Glomerular visceral epithelial cell (primary cell): Measurements from ENCODE around the gene MLLT10.

Experiments
- DNase-seq: peaks from one replicate; pipeline ENCODE4 v3.0.0-alpha.2; 2016; ENCODE audit errors: extremely low spot score

MLLT10 gene

DNA sequence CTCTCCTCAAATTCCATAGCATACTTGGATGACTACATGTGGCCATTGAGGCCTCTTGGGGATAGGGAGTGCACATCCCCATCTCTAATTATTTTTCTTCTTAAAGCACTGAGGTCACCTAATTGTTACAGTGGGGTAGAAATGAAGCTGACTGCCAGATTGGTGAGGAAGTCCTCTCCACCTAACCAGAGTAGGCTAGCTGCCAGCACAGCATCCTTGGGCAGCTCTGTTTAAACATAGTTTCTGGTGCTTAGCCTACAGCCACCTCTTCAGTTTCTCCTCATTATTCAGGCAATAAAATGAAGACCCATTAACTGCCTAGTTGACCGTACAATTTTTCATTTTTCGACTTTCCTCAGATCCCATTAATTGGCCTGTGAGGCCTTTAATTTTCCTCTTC lies 104.6 kb downstream of the MLLT10 start:
- DNase-seq, result no peak

DNA sequence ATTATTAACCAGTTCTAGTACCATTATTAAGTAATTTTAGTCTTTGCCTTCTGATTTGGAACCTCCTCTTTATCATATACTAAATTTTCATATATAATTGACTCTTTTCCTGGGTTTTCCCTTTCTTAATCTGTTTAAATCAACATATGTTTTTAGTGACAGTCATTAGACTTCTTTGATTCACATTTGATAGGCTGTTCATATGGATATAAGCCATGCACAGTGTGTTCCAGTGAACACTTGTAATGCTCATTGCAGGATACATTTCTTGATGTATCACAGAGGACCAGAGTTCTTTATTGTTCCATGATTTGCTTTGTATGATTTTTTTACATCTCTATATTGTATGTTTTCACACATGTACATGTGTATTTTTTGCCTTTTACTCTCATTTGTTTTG lies 114.0 kb downstream of the MLLT10 start:
- DNase-seq, result no peak

DNA sequence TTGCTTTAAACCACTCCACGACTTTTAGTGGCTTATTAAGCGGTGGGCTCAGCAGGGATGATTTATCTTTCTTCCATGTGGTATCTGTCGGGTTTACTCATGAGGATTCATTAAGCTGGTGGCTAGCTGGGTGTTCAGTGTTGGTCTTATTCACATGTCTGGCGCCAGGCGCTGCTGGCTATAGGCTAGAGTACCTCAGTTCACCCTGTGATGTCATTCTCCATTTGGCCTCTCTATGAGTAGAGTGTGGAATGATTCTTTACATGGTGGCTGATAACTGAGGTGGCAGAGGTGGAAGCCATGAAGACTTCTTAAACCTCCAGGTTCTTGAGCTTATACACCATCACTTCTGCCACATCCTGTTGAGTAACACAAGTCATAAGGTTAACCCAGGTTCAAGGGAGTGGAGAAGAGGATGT lies 115.4 kb downstream of the MLLT10 start:
- DNase-seq, result no peak

DNA sequence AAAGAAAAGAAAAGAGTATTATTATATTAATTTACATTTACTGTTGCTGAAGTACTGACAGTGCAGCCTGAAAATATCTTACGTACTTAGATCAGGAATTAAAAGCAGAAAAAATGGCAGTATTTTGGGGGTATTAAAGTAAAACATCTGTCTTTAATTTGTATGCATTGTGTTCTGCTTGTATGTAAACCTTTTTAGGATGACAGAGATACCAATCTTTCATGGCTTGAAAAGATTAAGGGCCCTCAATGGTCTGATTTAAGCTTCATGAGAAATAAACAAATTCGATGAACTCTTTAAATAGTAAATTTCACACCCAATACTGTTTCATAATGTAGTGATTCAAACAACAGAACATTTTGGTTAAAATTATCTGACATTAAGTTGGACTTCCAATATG lies 116.3 kb downstream of the MLLT10 start:
- no peak for DNase-seq

DNA sequence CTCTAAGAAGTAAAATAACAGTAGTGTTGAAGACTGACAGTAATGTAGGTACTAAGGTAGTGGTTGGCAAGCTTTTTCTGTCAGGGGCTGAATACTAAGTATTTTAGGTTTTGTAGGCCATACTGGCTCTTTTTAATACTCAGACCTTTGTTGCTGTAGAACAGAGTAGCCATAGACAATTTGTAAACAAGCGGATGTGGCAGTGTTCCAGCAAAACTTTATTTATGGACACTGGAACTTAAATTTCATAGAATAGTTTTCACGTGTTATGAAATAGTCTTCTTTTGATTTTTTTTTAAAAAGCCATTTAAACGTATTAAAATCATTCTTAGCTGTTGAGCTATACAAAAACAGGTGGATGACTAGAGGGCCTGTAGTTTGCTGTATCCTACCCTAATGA lies 121.2 kb downstream of the MLLT10 start:
- DNase-seq, result no peak

DNA sequence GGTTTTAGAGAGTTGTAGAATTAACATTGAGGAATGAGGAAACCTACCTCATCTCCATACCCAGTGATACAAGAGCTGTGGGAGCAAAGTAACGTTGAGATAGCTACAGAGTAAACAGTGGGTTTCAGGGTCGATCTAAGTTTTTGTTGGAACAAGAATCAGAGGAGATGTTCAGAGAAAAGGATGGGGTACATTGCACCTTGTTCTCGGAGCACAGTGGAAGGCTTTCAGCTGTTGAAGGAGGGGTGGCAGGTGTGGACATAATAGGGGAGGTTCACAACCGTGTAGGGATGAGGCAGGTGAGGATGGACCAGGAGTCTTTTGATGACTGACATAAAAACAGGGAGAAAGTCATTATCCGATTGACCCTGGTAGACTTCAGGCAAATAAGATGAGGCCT lies 121.7 kb downstream of the MLLT10 start:
- DNase-seq, result no peak

DNA sequence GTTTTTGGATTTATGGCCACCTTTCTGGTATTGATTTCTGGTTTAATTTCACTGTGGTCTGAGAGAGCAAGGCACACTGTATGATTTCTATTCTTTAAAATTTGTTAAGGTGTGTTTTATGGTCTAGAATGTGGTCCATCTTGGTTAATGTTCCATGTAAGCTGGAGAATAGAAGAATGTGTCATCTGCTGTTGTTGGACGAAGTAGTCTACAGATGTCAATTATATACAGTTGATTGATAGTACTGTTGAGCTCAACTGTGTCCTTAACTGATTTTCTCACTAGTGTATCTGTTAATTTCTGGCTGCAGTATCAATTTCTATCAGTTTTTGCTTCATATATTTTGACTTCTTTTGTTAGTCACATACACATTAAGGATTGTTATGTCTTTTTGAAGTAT lies 127.1 kb downstream of the MLLT10 start:
- DNase-seq, result no peak

DNA sequence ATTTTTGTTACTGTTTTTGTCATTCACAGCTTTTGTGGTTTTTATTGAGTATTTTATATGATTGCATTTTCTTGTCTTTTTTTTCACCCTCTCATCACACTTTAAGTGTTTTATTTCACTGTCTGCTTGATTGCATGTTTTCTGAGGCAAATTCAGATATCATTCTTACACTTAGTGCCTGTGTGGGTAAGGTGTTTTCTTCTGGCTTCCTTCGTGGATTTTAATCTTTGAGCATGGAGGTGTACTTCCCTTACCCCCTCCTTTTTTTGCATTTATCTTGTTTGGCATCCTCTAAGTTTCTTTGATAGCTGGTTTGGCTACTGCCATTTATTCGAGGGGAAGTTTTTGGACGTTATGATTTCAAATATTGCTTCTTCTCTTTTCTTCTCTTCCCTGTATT lies 127.9 kb downstream of the MLLT10 start:
- DNase-seq, result no peak

DNA sequence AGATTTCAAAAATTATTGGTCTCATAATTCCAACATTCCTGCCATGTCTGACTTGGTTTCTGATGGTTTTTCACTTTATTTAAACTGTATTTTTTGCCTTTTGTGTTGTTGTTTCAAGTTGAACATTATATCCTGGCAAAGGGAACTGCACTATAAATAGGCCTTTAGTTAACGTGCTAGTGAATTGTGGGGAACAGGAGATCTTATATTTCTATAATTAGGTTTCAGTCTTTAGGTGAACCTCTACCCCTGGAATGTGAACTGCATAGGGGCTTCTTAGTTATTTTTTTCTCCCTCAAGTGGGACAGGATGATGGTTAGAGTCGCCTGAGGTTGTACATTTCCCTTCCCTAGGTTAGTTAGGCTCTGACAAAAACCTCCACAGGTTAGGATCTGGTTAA lies 128.6 kb downstream of the MLLT10 start:
- DNase-seq, result no peak

DNA sequence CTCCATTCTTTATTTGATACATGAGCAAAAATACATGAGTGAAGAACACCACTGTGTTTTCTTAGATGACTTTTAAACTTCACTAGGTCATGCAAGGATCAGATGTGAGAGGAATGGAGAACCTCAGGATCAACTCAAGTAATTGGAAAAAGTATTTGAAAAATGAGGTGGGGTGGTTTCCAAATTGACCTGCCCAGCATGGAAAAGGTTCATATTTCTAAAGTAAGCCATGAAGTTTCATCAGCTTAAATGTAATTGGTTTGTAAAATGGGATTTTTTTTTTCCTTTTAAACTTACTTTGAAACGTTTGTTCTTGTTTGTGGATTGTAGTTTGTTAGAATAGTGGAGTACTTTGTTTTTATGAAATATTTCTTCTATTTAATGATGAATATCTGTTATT lies 134.8 kb downstream of the MLLT10 start:
- DNase-seq, result no peak

DNA sequence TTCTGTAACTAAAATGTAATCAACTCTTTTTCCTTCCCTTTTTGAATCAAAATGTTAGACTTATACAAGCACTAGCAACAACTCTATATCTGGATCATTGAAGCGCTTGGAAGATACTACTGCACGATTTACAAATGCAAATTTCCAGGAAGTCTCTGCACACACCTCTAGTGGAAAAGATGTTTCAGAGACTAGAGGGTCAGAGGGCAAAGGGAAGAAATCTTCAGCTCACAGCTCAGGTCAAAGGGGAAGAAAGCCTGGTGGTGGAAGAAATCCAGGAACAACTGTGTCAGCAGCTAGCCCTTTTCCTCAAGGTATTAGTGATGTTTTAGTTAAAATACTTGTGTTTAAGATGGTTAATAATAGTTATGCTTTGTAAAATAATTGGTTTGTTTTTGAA lies 136.4 kb downstream of the MLLT10 start:
- DNase-seq, result no peak

DNA sequence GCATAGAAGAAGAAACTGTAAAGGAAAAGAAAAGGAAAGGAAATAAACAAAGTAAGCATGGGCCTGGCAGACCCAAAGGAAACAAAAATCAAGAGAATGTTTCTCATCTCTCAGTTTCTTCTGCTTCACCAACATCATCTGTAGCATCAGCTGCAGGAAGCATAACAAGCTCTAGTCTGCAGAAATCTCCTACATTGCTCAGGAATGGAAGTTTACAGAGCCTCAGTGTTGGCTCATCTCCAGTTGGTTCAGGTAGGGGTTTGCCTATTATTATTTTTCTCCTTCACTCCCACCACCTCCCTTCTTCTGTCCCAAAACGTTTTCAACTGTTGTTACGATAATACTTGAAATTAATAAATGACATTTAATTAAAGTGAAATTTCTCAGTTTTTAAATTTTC lies 139.6 kb downstream of the MLLT10 start:
- no peak for DNase-seq

DNA sequence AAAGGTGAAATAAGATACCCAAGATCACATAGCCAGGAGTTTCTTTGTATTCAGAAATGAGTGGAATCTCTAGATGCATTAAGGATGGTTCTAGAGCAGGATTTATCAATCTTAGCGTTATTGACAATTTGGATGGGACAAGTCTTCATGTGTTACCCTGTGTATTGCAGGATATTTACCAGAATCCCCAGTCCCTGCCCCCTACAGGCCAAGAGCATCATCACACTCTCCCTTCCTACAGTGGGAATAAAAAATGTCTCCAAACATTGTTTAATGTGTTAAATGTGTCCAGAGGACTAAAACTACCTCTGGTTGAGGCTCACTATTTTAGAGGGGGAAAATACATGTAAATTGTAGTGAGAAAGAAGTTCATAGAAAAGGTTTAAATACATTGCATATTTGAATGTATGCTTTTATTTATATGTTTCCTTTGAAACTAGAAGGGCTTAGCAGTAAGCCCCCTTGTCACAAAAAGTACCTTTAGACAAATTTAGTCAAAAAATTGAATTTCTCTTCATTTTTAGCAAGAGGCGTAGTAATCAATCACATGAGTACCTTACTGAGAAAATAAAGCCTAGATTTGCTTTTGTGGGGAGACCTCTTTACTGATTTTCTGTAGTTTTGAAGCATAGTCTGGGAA lies 141.2 kb downstream of the MLLT10 start:
- peak; percentile 21 for DNase-seq

DNA sequence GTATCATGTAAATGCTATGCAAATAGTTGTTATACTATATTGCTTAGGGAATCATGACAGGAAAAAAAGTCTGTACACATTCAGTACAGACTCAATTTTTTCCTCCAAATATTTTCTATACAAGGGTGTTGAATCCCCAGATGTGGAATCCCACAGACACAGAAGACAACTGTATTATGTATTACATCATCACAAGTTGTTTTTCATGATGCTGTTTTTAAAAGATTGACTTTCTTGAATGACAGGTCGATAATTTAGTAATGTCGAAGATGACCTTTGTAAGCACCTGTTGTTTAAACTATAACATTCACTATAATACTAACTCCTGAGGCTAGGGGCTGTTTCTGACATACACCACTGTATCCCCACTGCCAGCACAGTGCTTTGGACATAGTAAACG lies 143.5 kb downstream of the MLLT10 start:
- no peak for DNase-seq

DNA sequence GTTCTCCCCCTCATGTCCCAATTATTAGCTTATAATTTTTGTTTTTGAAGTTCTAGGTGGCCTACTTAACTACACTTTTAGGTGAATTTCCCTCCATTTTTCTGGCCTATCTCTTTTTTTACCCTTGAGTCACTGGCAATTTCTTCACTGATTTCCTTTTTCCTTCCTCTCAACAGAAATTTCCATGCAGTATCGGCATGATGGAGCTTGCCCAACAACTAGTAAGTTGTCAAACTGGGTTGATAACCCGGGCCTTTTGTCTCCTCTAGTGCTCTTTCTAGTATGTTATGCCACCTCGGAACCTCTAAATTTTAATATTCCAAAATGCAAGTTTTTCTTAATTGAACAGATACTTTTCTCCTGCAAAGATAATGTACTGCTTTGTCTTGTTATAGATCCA lies 147.1 kb downstream of the MLLT10 start:
- no peak for DNase-seq

DNA sequence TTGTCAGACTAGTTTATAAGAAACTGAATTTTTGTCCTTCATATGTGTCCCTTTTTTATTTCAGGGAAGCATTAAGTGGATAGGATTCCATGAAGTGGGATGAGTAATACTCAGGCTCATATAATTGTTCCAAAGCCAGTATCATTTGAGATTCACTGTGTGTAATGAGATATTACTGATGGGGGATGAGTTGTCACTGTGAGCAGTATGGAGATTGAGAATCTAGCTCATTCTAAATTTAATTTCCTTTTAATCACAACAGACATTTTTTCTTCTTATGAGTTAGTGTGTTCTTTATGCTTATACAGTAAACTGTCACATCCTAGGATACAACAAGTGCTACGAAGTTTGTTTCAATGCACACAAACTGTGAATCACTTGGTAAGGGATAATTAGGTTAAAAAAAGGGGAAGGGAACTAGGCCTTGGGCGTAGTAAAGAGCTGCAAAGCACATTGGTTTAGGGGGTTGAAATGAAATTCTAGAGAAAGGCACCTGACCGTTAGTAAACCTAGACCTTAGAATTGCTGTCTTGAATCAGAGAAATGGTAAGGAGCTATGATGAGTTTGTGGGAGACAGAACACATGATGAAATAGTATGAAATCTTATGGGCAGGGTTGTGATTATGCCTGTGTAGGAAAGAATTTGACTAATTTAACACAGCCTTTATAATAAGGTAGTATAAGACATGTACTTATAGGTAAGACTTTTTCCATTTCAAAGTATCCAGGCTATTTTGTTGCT lies 153.4 kb downstream of the MLLT10 start:
- no peak for DNase-seq

DNA sequence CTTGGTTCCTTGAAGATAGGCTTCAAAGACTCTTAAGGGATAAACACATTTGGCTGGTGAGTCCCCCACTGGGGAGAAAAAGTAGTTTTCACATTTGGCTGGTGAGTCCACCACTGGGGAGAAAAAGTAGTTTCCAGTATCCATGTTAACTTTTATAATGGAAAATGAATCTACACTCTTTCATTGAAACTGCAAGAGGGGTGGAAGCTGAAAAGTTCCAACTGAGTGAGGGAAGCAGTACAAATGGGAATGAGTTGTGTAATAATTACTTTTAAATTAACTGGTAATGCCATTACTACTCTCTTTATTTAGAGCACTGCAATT lies 153.9 kb downstream of the MLLT10 start:
- DNase-seq, result no peak

DNA sequence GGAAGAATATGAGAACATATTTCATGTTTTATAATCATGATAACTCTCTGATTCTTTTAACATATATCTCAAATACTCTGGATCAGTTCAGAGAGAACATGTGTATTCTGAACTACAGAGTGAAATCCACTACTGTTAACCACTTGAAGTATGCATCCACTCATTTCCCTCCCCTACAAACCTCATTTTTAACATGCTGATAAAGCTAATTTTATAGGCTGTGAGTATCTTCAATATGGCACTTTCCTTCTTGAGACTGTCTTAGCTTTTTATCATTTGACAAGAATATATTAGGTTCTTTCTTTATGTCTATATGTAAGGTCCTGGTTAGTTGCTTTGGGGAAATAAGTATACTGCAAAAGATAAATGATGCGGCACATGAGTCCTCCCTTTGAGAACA lies 154.8 kb downstream of the MLLT10 start:
- DNase-seq, result no peak

DNA sequence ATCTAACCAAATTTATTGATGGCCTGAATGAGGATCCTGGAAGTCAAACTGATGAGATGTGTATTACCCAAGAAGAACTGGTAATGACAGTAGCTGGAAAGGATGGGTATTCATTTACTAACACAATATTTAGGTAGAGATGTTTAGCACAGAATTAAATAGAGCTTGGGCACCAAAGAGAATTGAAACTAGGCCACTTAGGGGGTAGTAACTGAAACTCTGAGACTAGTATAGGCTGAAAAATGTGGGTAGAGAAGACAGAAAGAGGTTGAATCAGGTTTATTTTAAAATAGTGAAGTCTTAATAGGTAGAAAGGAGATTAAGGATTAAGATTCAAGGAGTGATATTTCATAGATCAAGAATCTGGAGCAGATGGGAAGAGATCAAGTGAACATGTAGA lies 155.8 kb downstream of the MLLT10 start:
- no peak for DNase-seq

DNA sequence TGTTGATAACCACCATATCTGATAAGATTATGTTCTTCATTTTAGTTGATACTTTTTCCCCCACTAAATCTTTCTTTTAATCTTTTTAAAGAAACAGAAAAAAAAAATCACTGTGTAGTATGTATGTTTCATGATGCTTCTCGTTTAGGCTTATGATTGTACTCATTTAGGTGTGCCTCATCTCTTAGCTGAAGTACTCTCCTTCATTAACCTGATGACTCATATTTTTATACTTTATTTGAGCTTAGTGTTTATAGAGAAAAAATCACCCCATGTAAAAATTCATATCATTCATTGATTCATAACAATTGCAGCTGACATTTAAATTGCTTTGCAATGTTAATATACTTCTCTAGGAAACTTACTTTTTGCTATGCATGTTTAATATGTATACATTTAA lies 158.9 kb downstream of the MLLT10 start:
- no peak for DNase-seq

DNA sequence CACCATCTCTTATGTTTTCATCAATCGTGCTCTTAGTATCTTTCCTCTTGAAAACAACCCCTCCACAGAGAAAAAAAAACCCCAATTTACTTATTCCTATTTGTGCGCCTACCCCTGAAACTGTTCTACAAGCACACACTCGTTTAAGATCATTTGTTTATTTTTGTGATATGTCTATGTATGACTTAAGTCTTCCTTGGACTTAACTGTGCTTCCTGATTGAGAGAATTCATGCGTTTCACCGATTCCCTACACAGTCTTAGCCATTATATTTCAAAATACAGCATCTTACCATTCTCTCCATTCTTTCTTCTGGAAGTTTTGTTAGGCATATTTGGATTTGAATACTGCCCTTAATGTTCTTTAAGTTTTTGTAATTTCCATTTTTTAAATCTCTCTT lies 159.4 kb downstream of the MLLT10 start:
- DNase-seq, result no peak

DNA sequence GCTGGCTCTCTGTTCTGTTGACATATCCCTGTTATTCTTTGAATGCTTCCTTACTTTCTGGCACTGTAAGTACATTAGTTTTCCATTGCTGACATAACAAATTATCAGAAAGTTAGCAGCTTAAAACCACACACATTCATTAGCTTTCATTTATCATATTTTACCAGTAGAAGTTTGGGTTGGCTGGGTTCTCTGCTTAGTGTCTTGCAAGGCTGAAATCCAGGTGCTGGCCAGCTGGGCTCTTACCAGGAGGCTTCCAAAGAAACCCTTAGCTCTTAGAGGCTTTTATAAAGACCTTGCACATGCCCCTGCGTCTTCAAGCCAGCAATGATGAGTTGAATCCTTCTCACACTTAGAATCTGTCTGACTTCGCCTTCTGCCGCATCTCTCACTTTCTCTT lies 160.6 kb downstream of the MLLT10 start:
- DNase-seq, result no peak

DNA sequence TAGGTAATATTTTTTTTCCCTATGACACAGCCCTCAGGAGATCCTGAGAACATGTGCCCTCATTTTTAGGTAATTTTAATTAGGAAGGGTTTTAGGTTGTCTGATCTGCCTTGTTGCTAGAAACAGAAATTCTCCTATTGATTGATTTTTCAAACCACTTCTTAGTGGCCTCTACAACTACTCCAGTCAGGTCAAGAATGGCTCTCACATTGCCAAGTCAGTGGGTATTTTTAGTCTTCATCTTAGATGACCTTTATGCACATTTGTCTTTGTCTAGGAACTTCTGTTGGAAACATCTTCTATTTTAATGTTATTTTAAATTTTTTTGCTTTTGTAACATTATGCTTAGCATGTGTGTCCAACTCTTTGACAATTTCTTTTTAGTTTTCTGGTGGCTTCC lies 162.3 kb downstream of the MLLT10 start:
- no peak for DNase-seq

DNA sequence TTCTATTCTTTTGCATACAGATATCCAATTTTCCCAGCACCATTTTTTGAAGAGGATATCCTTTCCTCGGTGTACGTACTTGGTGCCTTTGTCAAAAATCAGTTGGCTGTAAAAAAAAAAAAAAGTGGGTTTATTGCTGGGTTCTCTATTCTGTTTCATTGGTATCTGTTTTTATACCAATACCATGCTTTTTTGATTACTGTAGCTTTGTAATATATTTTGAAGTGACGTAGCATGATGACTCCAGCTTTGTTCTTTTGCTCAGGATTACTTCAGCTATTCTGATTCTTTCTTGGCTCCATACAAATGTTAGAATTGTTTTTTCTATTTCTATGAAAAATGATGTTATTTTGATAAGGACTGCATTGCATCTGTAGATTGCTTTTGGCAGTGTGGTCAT lies 165.5 kb downstream of the MLLT10 start:
- DNase-seq, result no peak
